HepG2 (cell line): ENCODE data around the gene NID1. TPM values are rescaled to one million over a fixed set of nuclear protein-coding genes. Genes with fewer than 3 reads are reported as not detected.
A peak's percentile ranks its signal among the peaks of the same experiment; 100 is the strongest.

Experiments used
- CHD2 ChIP-seq: IDR thresholded peaks from 2 replicates; pipeline ENCODE4 v1.6.1; 2011; ENCODE audit warnings: low read depth, low read length, improper control_type of control experiment
- HDAC6 ChIP-seq: fragments of 200-600 bp; sonication (generic); IDR thresholded peaks from 2 replicates; pipeline ENCODE4 v1.7.0; 2017; ENCODE audit warnings: mild to moderate bottlenecking, antibody characterized with exemption, low read length, low read depth
- NAIF1 ChIP-seq: sonication (generic); formaldehyde crosslinking; IDR thresholded peaks from 2 replicates; pipeline ENCODE4 v1.5.0; 2020; ENCODE audit warnings: mild to moderate bottlenecking, missing genetic modification reagents, borderline replicate concordance
- PCBP1 ChIP-seq: fragments of 200-400 bp; formaldehyde crosslinking; IDR thresholded peaks from 2 replicates; pipeline ENCODE4 v1.6.1; 2017; ENCODE audit warnings: mild to moderate bottlenecking, low read depth, low read length, borderline replicate concordance
- PHF5A ChIP-seq: IDR thresholded peaks from one replicate; pipeline ENCODE4 v1.6.1; 2018; ENCODE audit warnings: low read depth, missing genetic modification reagents; ENCODE audit not compliant: unreplicated experiment
- SMAD3 ChIP-seq: sonication (generic); formaldehyde crosslinking; IDR thresholded peaks from 2 replicates; pipeline ENCODE4 v1.4.0; 2020; ENCODE audit warnings: missing genetic modification reagents
- SP140L ChIP-seq: sonication (generic); formaldehyde crosslinking; IDR thresholded peaks from 2 replicates; pipeline ENCODE4 v1.4.0; 2020; ENCODE audit warnings: missing genetic modification reagents, borderline replicate concordance
- TBL1XR1 ChIP-seq: fragments of 150-350 bp; IDR thresholded peaks from 2 replicates; pipeline ENCODE4 v1.6.1; 2014; ENCODE audit warnings: borderline replicate concordance, low read length; ENCODE audit not compliant: partially characterized antibody
- TBP ChIP-seq: sonication (generic); formaldehyde crosslinking; IDR thresholded peaks from 2 replicates; pipeline ENCODE4 v1.5.0; 2020; ENCODE audit warnings: missing genetic modification reagents
- ZBTB8A ChIP-seq: sonication (generic); formaldehyde crosslinking; IDR thresholded peaks from 2 replicates; pipeline ENCODE4 v1.4.0; 2020; ENCODE audit warnings: mild to moderate bottlenecking, low read depth, missing genetic modification reagents, borderline replicate concordance
- ZNF121 ChIP-seq: sonication (generic); formaldehyde crosslinking; IDR thresholded peaks from 2 replicates; pipeline ENCODE4 v1.5.0; 2020; ENCODE audit warnings: mild to moderate bottlenecking, missing genetic modification reagents
- ZNF34 ChIP-seq: sonication (generic); formaldehyde crosslinking; IDR thresholded peaks from 2 replicates; pipeline ENCODE4 v1.4.0; 2020; ENCODE audit warnings: mild to moderate bottlenecking, missing genetic modification reagents, borderline replicate concordance
- ZNF543 ChIP-seq: sonication (generic); formaldehyde crosslinking; IDR thresholded peaks from 2 replicates; pipeline ENCODE4 v1.4.0; 2020; ENCODE audit warnings: mild to moderate bottlenecking, missing genetic modification reagents
- polyA plus RNA-seq, 8 experiments: library from polyadenylated mRNA; depleted of rRNA in 3 of 8; stranded (reverse) in 7 of 8; unstranded in 1 of 8; fragments of >200 nt; fragmentation: Illumina TruSeq in 4 of 8; extraction: Trizol in 4 of 8; gene quantifications; 2 replicates each; pipeline versions ENCODE4 v1.2.1 to v1.2.3, GENCODE V29; 2011 to 2016; ENCODE audit warnings: low read depth in 4 of 8, missing spikeins in 1 of 8, mixed read lengths in 1 of 8; ENCODE audit not compliant: insufficient read depth in 1 of 8
- total RNA-seq, 5 experiments: library from RNA; depleted of rRNA; stranded (reverse); fragments of >200 nt; fragmentation: Illumina TruSeq; extraction: Trizol; gene quantifications; 2 replicates each; pipeline ENCODE4 v1.2.3, GENCODE V29; 2016; ENCODE audit warnings: low read depth in 1 of 5
- TF ChIP-seq, protein P1 (sequence below): sonication (generic); formaldehyde crosslinking; IDR thresholded peaks from 2 replicates; pipeline ENCODE4 v1.5.1; 2020; ENCODE audit warnings: missing genetic modification reagents, mild to moderate bottlenecking, borderline replicate concordance
- TF ChIP-seq, protein P2 (sequence below): sonication (generic); formaldehyde crosslinking; IDR thresholded peaks from 2 replicates; pipeline ENCODE4 v1.4.0; 2020; ENCODE audit warnings: mild to moderate bottlenecking, missing genetic modification reagents
- TF ChIP-seq, protein P3 (sequence below): sonication (generic); formaldehyde crosslinking; IDR thresholded peaks from 2 replicates; pipeline ENCODE4 v1.5.1; 2020; ENCODE audit warnings: missing genetic modification reagents, mild to moderate bottlenecking, borderline replicate concordance
- TF ChIP-seq, protein P4 (sequence below): sonication (generic); formaldehyde crosslinking; IDR thresholded peaks from 2 replicates; pipeline ENCODE4 v1.5.1; 2020; ENCODE audit warnings: missing genetic modification reagents, mild to moderate bottlenecking, borderline replicate concordance

The NID1 gene
- total and polyA plus RNA-seq, 2 of the 13 experiments (the other 11 are each of a cell fraction or from before 2014, with no cell fraction given): 50.2 to 56.1 TPM

- TF ChIP-seq, protein P1, sequence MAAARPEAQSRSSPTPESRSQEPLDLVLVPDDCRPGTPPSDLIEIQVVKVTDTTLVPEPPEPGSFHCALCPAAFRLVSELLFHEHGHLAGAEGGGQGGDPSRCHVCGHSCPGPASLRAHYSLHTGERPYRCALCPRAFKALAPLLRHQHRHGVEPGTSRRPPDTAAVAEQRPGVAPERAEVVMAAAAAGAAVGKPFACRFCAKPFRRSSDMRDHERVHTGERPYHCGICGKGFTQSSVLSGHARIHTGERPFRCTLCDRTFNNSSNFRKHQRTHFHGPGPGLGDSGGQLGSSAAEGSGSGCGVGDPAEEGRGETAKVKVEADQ (CRISPR knock-in tag): peak; percentile 52; the same call in 1 of the 2 replicates
- TF ChIP-seq TBP (CRISPR knock-in tag) (no peak), ZNF543 (CRISPR knock-in tag) (no peak), CHD2 (no peak; the same call in 1 of the 2 replicates), ZNF121 (CRISPR knock-in tag) (peak; percentile 86), SMAD3 (CRISPR knock-in tag) (no peak), PHF5A (CRISPR knock-in tag) (no peak), PCBP1 (no peak), NAIF1 (CRISPR knock-in tag) (peak; percentile 97), HDAC6 (no peak), ZNF34 (CRISPR knock-in tag) (no peak), SP140L (CRISPR knock-in tag) (no peak), TBL1XR1 (no peak), ZBTB8A (CRISPR knock-in tag) (no peak)
- TF ChIP-seq, protein P2, sequence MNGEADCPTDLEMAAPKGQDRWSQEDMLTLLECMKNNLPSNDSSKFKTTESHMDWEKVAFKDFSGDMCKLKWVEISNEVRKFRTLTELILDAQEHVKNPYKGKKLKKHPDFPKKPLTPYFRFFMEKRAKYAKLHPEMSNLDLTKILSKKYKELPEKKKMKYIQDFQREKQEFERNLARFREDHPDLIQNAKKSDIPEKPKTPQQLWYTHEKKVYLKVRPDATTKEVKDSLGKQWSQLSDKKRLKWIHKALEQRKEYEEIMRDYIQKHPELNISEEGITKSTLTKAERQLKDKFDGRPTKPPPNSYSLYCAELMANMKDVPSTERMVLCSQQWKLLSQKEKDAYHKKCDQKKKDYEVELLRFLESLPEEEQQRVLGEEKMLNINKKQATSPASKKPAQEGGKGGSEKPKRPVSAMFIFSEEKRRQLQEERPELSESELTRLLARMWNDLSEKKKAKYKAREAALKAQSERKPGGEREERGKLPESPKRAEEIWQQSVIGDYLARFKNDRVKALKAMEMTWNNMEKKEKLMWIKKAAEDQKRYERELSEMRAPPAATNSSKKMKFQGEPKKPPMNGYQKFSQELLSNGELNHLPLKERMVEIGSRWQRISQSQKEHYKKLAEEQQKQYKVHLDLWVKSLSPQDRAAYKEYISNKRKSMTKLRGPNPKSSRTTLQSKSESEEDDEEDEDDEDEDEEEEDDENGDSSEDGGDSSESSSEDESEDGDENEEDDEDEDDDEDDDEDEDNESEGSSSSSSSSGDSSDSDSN (CRISPR knock-in tag): peak; percentile 59
- TF ChIP-seq, protein P3, sequence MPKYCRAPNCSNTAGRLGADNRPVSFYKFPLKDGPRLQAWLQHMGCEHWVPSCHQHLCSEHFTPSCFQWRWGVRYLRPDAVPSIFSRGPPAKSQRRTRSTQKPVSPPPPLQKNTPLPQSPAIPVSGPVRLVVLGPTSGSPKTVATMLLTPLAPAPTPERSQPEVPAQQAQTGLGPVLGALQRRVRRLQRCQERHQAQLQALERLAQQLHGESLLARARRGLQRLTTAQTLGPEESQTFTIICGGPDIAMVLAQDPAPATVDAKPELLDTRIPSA (CRISPR knock-in tag): peak; percentile 80; the same call in 1 of the 2 replicates
- TF ChIP-seq, protein P4, sequence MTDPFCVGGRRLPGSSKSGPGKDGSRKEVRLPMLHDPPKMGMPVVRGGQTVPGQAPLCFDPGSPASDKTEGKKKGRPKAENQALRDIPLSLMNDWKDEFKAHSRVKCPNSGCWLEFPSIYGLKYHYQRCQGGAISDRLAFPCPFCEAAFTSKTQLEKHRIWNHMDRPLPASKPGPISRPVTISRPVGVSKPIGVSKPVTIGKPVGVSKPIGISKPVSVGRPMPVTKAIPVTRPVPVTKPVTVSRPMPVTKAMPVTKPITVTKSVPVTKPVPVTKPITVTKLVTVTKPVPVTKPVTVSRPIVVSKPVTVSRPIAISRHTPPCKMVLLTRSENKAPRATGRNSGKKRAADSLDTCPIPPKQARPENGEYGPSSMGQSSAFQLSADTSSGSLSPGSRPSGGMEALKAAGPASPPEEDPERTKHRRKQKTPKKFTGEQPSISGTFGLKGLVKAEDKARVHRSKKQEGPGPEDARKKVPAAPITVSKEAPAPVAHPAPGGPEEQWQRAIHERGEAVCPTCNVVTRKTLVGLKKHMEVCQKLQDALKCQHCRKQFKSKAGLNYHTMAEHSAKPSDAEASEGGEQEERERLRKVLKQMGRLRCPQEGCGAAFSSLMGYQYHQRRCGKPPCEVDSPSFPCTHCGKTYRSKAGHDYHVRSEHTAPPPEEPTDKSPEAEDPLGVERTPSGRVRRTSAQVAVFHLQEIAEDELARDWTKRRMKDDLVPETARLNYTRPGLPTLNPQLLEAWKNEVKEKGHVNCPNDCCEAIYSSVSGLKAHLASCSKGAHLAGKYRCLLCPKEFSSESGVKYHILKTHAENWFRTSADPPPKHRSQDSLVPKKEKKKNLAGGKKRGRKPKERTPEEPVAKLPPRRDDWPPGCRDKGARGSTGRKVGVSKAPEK (CRISPR knock-in tag): peak; percentile 85; the same call in 1 of the 2 replicates
Observed at GRCh38 chr1:236064674-236065508, at the start of gene NID1 (continued).
